ENCODE measurements around the gene EGFR.

EGFR gene

DNA sequence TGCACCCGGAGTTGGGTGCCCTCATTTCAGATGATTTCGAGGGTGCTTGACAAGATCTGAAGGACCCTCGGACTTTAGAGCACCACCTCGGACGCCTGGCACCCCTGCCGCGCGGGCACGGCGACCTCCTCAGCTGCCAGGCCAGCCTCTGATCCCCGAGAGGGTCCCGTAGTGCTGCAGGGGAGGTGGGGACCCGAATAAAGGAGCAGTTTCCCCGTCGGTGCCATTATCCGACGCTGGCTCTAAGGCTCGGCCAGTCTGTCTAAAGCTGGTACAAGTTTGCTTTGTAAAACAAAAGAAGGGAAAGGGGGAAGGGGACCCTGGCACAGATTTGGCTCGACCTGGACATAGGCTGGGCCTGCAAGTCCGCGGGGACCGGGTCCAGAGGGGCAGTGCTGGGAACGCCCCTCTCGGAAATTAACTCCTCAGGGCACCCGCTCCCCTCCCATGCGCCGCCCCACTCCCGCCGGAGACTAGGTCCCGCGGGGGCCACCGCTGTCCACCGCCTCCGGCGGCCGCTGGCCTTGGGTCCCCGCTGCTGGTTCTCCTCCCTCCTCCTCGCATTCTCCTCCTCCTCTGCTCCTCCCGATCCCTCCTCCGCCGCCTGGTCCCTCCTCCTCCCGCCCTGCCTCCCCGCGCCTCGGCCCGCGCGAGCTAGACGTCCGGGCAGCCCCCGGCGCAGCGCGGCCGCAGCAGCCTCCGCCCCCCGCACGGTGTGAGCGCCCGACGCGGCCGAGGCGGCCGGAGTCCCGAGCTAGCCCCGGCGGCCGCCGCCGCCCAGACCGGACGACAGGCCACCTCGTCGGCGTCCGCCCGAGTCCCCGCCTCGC is at the start of gene EGFR:
Gene EGFR (plus strand): TSS at position 657 of the 830 bp plus-strand sequence. CDS start 261 bp downstream, outside the sequence.
- DNase-seq = no peak
- Histone ChIP-seq H2AFZ (ENCODE audit: low read depth, low read length) (no peak within 1 kb of the TSS), H3K9me3 (ENCODE audit: insufficient read depth, low read length, severe bottlenecking) (no peaks in the 10 kb centered on the region), H3K4me1 (ENCODE audit: insufficient read depth, low read length) (no peaks in the 10 kb centered on the region), H3K4me2 (ENCODE audit: insufficient read depth, low read length) (no peak within 1 kb of the TSS), H3K9ac (ENCODE audit: low read depth, low read length) (no peak within 1 kb of the TSS), H3K79me2 (ENCODE audit: insufficient read depth, low read length) (no peaks in the 10 kb centered on the region), H3K36me3 (ENCODE audit: insufficient read depth, low read length) (no peaks in the 10 kb centered on the region), H3K27ac (ENCODE audit: low read length) (no peak within 1 kb of the TSS), H4K20me1 (ENCODE audit: insufficient read depth, low read length) (no peaks in the 10 kb centered on the region), H3K27me3 (ENCODE audit: insufficient read depth, low read length, poor library complexity) (no peaks in the 10 kb centered on the region), H3K4me3 (ENCODE audit: low read depth in 1 of 2, low read length in 2 of 2) (no peak within 1 kb of the TSS)
- no peak for ATAC-seq (ENCODE audit: insufficient read depth, low read depth)
- no peak for TF ChIP-seq EZH2 (IDR thresholded peaks at IDR 0.05; ENCODE audit: borderline replicate concordance, low read depth, low read length, severe bottlenecking)
- TF ChIP-seq, protein P1, sequence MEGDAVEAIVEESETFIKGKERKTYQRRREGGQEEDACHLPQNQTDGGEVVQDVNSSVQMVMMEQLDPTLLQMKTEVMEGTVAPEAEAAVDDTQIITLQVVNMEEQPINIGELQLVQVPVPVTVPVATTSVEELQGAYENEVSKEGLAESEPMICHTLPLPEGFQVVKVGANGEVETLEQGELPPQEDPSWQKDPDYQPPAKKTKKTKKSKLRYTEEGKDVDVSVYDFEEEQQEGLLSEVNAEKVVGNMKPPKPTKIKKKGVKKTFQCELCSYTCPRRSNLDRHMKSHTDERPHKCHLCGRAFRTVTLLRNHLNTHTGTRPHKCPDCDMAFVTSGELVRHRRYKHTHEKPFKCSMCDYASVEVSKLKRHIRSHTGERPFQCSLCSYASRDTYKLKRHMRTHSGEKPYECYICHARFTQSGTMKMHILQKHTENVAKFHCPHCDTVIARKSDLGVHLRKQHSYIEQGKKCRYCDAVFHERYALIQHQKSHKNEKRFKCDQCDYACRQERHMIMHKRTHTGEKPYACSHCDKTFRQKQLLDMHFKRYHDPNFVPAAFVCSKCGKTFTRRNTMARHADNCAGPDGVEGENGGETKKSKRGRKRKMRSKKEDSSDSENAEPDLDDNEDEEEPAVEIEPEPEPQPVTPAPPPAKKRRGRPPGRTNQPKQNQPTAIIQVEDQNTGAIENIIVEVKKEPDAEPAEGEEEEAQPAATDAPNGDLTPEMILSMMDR (IDR thresholded peaks at IDR 0.05; ENCODE audit: borderline replicate concordance, extremely low read depth, low read length, poor library complexity, severe bottlenecking) = no peak

DNA sequence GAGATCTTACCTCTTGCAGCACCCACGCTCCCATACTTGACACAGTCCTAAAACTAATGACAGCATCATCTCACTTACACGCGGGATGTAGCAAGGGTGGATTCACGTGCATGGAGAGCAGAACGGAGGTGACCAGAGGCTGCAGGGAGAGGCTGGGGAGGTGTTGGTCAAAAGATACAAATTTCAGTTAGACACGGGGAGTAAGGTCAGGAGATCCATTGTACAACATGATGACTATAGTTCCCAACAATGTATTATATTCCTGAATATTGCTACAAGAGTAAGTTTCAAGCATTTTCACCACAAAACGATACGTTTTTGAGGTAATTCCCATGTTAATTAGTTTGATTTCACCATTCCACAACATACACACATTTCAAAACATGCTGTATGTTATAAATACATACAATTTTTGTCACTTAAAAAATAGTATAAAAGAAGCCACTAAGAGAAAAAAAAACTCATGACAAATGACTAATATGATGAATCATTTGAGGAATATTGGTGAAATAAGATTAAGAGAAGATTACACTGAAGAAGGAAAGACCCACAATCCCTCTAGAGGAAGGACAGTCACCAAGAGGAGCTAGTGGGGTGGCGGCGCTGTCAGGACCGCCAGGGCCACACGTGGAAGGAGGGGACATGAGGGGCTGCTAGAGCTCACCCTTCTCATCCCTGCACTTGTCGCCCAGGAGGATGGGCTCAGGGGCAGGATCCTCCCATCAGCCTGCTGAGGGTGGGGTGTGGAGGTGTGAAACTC is 49.4 kb upstream of the EGFR start:
- no peaks in the 10 kb centered on the region for H3K27me3 ChIP-seq (ENCODE audit: insufficient read depth, low read length, poor library complexity)
- H3K4me1 ChIP-seq (ENCODE audit: insufficient read depth, low read length) = no peaks in the 10 kb centered on the region
- no peak for ATAC-seq (ENCODE audit: insufficient read depth, low read depth)
- no peak overlapping the region for H3K27ac ChIP-seq (ENCODE audit: low read length)
- DNase-seq = no peak
- H3K9ac ChIP-seq (ENCODE audit: low read depth, low read length) = no peak overlapping the region
- H3K36me3 ChIP-seq (ENCODE audit: insufficient read depth, low read length) = no peaks in the 10 kb centered on the region
- TF ChIP-seq, protein P1 (IDR thresholded peaks at IDR 0.05; ENCODE audit: borderline replicate concordance, extremely low read depth, low read length, poor library complexity, severe bottlenecking) = no peak
- no peak for TF ChIP-seq EZH2 (IDR thresholded peaks at IDR 0.05; ENCODE audit: borderline replicate concordance, low read depth, low read length, severe bottlenecking)
- H2AFZ ChIP-seq (ENCODE audit: low read depth, low read length) = no peak overlapping the region
- no peak overlapping the region for H3K4me3 ChIP-seq (ENCODE audit: low read depth in 1 of 2, low read length in 2 of 2)
- no peaks in the 10 kb centered on the region for H3K9me3 ChIP-seq (ENCODE audit: insufficient read depth, low read length, severe bottlenecking)
- H3K4me2 ChIP-seq (ENCODE audit: insufficient read depth, low read length) = no peak overlapping the region
- no peaks in the 10 kb centered on the region for H3K79me2 ChIP-seq (ENCODE audit: insufficient read depth, low read length)
- no peaks in the 10 kb centered on the region for H4K20me1 ChIP-seq (ENCODE audit: insufficient read depth, low read length)

DNA sequence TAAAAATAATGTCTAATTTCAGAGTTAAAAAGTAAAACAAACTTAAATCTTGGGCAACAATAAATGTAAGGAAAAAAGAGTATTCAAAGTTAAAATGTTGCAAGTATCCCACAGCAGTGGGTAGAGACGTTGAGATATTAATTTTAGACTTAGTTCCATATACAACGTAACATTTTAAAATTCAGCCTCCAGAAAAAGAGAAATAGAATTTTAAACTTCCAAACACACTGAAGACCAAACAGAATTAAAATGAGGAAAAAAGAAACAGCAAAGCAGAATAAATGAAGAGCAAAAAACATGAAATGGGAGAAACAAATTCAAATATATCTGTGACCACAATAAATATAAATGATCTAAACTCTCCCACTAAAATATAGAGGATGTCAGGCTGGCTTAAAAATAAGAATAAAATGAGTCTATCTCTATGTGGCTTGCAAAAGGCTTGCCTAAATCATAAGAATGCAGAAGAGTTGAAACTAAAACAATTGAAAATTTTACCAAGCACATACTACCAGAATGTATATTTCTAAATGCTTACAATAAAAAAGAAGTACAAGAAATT is 46.0 kb upstream of the EGFR start:
- Histone ChIP-seq H3K4me2 (ENCODE audit: insufficient read depth, low read length) (no peak overlapping the region), H3K36me3 (ENCODE audit: insufficient read depth, low read length) (no peaks in the 10 kb centered on the region), H2AFZ (ENCODE audit: low read depth, low read length) (no peak overlapping the region), H3K4me3 (ENCODE audit: low read depth in 1 of 2, low read length in 2 of 2) (no peak overlapping the region), H3K79me2 (ENCODE audit: insufficient read depth, low read length) (no peaks in the 10 kb centered on the region), H3K27me3 (ENCODE audit: insufficient read depth, low read length, poor library complexity) (no peaks in the 10 kb centered on the region), H3K4me1 (ENCODE audit: insufficient read depth, low read length) (no peaks in the 10 kb centered on the region), H4K20me1 (ENCODE audit: insufficient read depth, low read length) (no peaks in the 10 kb centered on the region), H3K9me3 (ENCODE audit: insufficient read depth, low read length, severe bottlenecking) (no peaks in the 10 kb centered on the region), H3K9ac (ENCODE audit: low read depth, low read length) (no peak overlapping the region), H3K27ac (ENCODE audit: low read length) (no peak overlapping the region)
- DNase-seq (no peak), ATAC-seq (ENCODE audit: insufficient read depth, low read depth) (no peak)
- TF ChIP-seq, protein P1 (IDR thresholded peaks at IDR 0.05; ENCODE audit: borderline replicate concordance, extremely low read depth, low read length, poor library complexity, severe bottlenecking) = no peak
- no peak for TF ChIP-seq EZH2 (IDR thresholded peaks at IDR 0.05; ENCODE audit: borderline replicate concordance, low read depth, low read length, severe bottlenecking)
